ENCODE measurements around the gene DEK. TPM values are rescaled to one million over a fixed set of nuclear protein-coding genes. Genes with fewer than 3 reads are reported as not detected.
"Not testable (repeated sequence)": the region's sequence is repeated elsewhere in the genome, so short reads cannot be mapped to it uniquely, and the experiment has no call there.

The DEK gene
- polyA plus RNA-seq, 5 donors: 123 to 226 (median 192) TPM

- DNase-seq: no peak
Measured at GRCh38 chr6:18242062-18242851, 22.1 kb downstream of the DEK start.

- DNase-seq: no peak
Measured at GRCh38 chr6:18241208-18242038, 22.9 kb downstream of the DEK start.

- DNase-seq: no peak
Measured at GRCh38 chr6:18240230-18240629, 24.1 kb downstream of the DEK start.

- no peak for DNase-seq
Measured at GRCh38 chr6:18237167-18237566, 27.2 kb downstream of the DEK start.

- no peak for DNase-seq
Measured at GRCh38 chr6:18235524-18235923, 28.8 kb downstream of the DEK start.

GRCh38 chr6:18234564-18234963 lies 29.8 kb downstream of the DEK start:
- no peak for DNase-seq

GRCh38 chr6:18233770-18234169 lies 30.6 kb downstream of the DEK start:
- DNase-seq: not testable (repeated sequence)

GRCh38 chr6:18231856-18232255 lies 32.5 kb downstream of the DEK start:
- not testable (repeated sequence) for DNase-seq

- DNase-seq: not testable (repeated sequence)
Measured at GRCh38 chr6:18228590-18228989, 35.7 kb downstream of the DEK start.

GRCh38 chr6:18227166-18227565 lies 37.2 kb downstream of the DEK start:
- not testable (repeated sequence) for DNase-seq

GRCh38 chr6:18226451-18227105 lies 37.8 kb downstream of the DEK start:
- not testable (repeated sequence) for DNase-seq

- DNase-seq: no peak
Measured at GRCh38 chr6:18221288-18221615, 43.1 kb downstream of the DEK start.

GRCh38 chr6:18219591-18219990 lies 44.7 kb downstream of the DEK start:
- DNase-seq: no peak

- no peak for DNase-seq
Measured at GRCh38 chr6:18218233-18218632, 46.1 kb downstream of the DEK start.

GRCh38 chr6:18216411-18216810 lies 47.9 kb downstream of the DEK start:
- no peak for DNase-seq

GRCh38 chr6:18215436-18215835 lies 48.9 kb downstream of the DEK start:
- DNase-seq: no peak

GRCh38 chr6:18214003-18214402 lies 50.3 kb downstream of the DEK start:
- DNase-seq: no peak

- DNase-seq: no peak
Measured at GRCh38 chr6:18213439-18213838, 50.9 kb downstream of the DEK start.

GRCh38 chr6:18212231-18212630 lies 52.1 kb downstream of the DEK start:
- no peak for DNase-seq

GRCh38 chr6:18211338-18211737 lies 53.0 kb downstream of the DEK start:
- no peak for DNase-seq

GRCh38 chr6:18210707-18211106 lies 53.6 kb downstream of the DEK start:
- no peak for DNase-seq

- DNase-seq: no peak
Measured at GRCh38 chr6:18209539-18210197, 54.7 kb downstream of the DEK start.
